Pancreas (tissue), 10 donors: ENCODE data around the gene CCDC170. TPM values are rescaled to one million over a fixed set of nuclear protein-coding genes. Genes with fewer than 3 reads are reported as not detected.

Source experiments
- ATAC-seq, 4 donors: fragments of 200-7000 bp; cut with Tn5 transposase; one replicate each; pipeline versions ENCODE4 v1.8.0 to v1.9.1; 2020; ENCODE audit warnings: mild to moderate bottlenecking in 4 of 4, moderate library complexity in 4 of 4
- DNase-seq, 6 donors: peaks; one replicate each; pipeline ENCODE4 v3.0.0-alpha.2; 2020
- FAIRE-seq: peaks from 2 replicates; lab custom pipeline; 2012; peaks lifted over from hg19 to GRCh38; lab: Jason Lieb, UNC
- H3K27ac ChIP-seq, 4 donors: fragments of 200-600 bp; sonication (generic); 1 replicate in 3 of 4; 2 replicates in 1 of 4; pipeline versions ENCODE4 v1.5.0 to v1.8.0; 2020
- H3K27me3 ChIP-seq, 4 donors: fragments of 200-600 bp; one replicate each; pipeline ENCODE4 v1.8.0; 2021
- H3K36me3 ChIP-seq, 3 donors: fragments of 200-600 bp; sonication (generic) in 1 of 3; one replicate each; pipeline versions ENCODE4 v1.5.0 to v1.8.0; 2020 to 2021
- H3K4me1 ChIP-seq, 3 donors: fragments of 200-600 bp; one replicate each; pipeline ENCODE4 v1.8.0; 2021
- H3K4me3 ChIP-seq, 4 donors: fragments of 200-600 bp; sonication (generic) in 2 of 4; one replicate each; pipeline versions ENCODE4 v1.5.0 to v1.8.0; 2020 to 2021
- H3K9me3 ChIP-seq, 4 donors: fragments of 200-600 bp; one replicate each; pipeline ENCODE4 v1.8.0; 2021
- WGBS, 2 donors: extraction: QIAGEN DNeasy Blood & Tissue Kit; methylation state at CpG; one replicate each; pipeline ENCODE4 v1.1.7; 2013; 5-methylcytosine and 5-hydroxymethylcytosine counted together
- intact Hi-C, 3 donors: fragments of 100-400 bp; cut with DNase I; formaldehyde crosslinking; loops; one replicate each; pipeline versions ENCODE4 v1.11.1 to v1.14.2; 2022
- polyA plus RNA-seq, 2 donors: library from polyadenylated mRNA; stranded (reverse); fragments of 200-250 nt; gene quantifications; one replicate each; pipeline ENCODE4 v1.2.3, GENCODE V29; 2013
- total RNA-seq, 6 donors: library from RNA; stranded (reverse); fragmentation: NEBNext Ultra II Directional in 4 of 6; extraction: Animal tissue kit (Norgen Biotek cat#: 25700) in 4 of 6; gene quantifications; one replicate each; pipeline versions ENCODE4 v1.2.1 to v1.2.4, GENCODE V29; 2021 to 2023
- TF ChIP-seq, protein P1 (sequence below), 4 donors: fragments of 200-600 bp; sonication (generic) in 3 of 4; IDR thresholded peaks; one replicate each; pipeline versions ENCODE4 v1.5.0 to v1.8.0; 2021; ENCODE audit warnings: antibody characterized with exemption in 4 of 4
- donor health status: healthy with polysubstance abuse.
- donor health status: DM: no; HTN: no; CAD: no; lungs with moderate emphysema.
- donor health status: DM: no; HTN: no; CAD: no.
- donor health status: control.
- donor health status: control.
- donor health status: Bipolar disorder and iron deficiency.
- donor health status: DM: yes; HTN: yes; CAD: no.
- donor health status: DM: no; HTN: no; CAD: no.
- donor health status: DM: no; HTN: no; CAD: no.
- donor health status: DM: yes; HTN: yes; CAD: no.

The CCDC170 gene
- total and polyA plus RNA-seq, 8 donors = 0.03 to 0.81 (median 0.40) TPM; not detected in 1

DNA sequence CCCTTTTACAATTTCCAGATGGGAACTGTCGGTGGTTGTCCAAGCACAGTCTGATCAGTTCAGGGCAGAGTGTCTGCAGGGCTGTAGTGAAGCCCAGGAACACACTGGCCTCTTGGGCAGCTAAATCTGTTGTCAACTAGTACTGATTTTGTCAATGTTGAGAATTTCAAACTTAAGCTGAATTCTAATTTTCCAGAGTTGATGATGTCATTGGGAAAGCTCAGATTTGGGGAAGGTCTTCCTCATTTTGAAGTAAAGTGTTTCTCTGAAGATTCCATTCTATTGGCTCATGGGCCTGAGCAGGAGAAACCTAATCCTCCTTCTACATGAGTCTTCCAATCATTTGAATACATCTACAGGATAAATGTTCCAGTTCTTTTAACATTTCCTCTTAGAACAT is 72.1 kb downstream of the CCDC170 start:
- TF ChIP-seq, protein P1, sequence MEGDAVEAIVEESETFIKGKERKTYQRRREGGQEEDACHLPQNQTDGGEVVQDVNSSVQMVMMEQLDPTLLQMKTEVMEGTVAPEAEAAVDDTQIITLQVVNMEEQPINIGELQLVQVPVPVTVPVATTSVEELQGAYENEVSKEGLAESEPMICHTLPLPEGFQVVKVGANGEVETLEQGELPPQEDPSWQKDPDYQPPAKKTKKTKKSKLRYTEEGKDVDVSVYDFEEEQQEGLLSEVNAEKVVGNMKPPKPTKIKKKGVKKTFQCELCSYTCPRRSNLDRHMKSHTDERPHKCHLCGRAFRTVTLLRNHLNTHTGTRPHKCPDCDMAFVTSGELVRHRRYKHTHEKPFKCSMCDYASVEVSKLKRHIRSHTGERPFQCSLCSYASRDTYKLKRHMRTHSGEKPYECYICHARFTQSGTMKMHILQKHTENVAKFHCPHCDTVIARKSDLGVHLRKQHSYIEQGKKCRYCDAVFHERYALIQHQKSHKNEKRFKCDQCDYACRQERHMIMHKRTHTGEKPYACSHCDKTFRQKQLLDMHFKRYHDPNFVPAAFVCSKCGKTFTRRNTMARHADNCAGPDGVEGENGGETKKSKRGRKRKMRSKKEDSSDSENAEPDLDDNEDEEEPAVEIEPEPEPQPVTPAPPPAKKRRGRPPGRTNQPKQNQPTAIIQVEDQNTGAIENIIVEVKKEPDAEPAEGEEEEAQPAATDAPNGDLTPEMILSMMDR (IDR thresholded peaks at IDR 0.05) = no peak
- WGBS, 2 donors = 76 to 82% methylated on average over 1 of the region's 1 CpG
- H3K4me3 ChIP-seq = no peak overlapping the region
- ATAC-seq (no peak), DNase-seq (no peak), FAIRE-seq (no peak)
- H3K27me3 ChIP-seq = no peaks in the 10 kb centered on the region
- H3K27ac ChIP-seq = no peak overlapping the region
- H3K9me3 ChIP-seq = no peaks in the 10 kb centered on the region
- H3K4me1 ChIP-seq = no peaks in the 10 kb centered on the region
- H3K36me3 ChIP-seq = no peaks in the 10 kb centered on the region
- intact Hi-C loops = no loop called here

DNA sequence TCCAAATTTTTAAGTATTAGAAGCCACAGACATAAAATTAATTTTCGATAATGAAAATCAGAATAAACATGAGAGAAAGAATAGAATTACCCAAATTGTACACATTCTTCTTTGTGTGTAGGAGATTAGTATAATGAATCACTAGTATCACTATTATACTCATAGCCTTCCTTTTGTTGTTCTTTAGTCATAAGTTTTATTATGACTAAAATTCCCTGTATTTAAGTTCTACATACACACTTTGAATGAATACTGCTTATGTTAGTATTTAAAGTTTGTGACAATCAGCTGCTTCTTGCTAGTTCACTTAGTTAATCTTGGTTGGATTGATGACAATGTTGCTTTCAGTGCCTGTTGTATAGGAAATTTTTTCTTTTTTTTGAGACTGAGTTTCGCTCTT is 72.7 kb downstream of the CCDC170 start:
- intact Hi-C loops = no loop called here
- H3K27ac ChIP-seq = no peak overlapping the region
- no peak for ATAC-seq
- H3K4me3 ChIP-seq = no peak overlapping the region
- no peaks in the 10 kb centered on the region for H3K4me1 ChIP-seq
- H3K9me3 ChIP-seq = no peaks in the 10 kb centered on the region
- no peak for FAIRE-seq
- no peak for DNase-seq
- 38 to 48% methylated on average over 2 of the region's 2 CpGs for WGBS, 2 donors
- no peaks in the 10 kb centered on the region for H3K36me3 ChIP-seq
- TF ChIP-seq, protein P1 (IDR thresholded peaks at IDR 0.05) = no peak
- H3K27me3 ChIP-seq = no peaks in the 10 kb centered on the region

DNA sequence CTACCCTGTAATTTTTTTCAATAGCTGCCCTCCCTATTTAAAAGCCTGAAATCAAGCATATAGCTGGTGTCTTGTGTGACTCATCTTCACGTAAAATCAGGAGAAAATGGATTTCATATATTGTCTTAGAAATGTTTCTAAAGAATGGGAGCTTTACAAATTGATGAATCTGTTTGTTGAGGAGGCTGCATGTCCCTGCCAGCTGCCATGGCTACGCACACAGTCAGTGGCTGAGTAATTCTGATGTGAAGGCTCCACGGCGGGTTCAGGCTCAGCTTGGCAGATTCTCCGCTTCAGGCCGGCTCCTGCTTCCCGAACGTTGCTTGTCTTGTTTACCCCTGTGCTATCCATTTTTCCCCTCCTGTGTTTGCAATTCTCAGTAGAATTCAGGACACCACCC is 82.8 kb downstream of the CCDC170 start:
- TF ChIP-seq, protein P1 (IDR thresholded peaks at IDR 0.05) = no peak
- ATAC-seq = no peak
- H3K9me3 ChIP-seq = no peaks in the 10 kb centered on the region
- H3K27ac ChIP-seq = no peak overlapping the region
- H3K27me3 ChIP-seq = no peaks in the 10 kb centered on the region
- H3K4me3 ChIP-seq = no peak overlapping the region
- intact Hi-C loops = no loop called here
- no peaks in the 10 kb centered on the region for H3K36me3 ChIP-seq
- WGBS, 2 donors = 67 to 68% methylated on average over 8 of the region's 8 CpGs
- FAIRE-seq = no peak
- no peaks in the 10 kb centered on the region for H3K4me1 ChIP-seq
- DNase-seq = no peak

DNA sequence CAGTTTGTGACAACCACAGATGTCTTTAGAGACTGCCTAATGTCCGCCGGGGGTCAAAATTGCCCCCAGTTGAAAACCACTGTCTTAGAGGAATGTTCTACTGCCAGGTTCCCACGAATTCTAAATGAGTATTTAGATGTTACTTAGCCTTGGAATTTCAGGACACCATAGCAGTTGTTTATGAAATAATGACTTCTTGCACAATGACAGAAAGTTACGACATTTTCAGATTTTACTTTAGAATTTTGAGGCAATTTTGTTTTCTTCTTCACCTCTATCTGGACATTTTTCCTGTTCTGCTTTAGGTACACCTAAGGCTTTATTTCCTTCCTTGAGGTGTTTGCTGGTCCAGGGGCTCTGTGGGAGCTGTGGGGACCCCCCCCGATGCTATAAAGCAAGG is 83.4 kb downstream of the CCDC170 start:
- no peak for FAIRE-seq

DNA sequence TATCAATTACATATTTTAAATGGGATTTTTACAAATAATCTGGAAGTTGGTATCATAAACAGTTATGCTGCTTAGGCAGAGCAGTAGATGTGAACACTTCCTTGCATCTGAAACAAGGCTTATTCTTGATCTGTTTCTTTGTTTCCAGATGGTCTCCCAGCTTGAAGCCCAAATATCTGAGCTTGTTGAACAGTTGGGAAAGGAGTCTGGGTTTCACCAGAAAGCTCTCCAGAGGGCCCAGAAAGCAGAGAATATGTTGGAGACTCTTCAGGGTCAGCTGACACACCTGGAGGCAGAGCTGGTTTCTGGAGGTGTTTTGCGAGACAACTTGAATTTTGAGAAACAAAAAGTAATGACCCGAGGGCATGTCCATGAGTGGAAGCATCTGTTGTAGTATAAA is 91.9 kb downstream of the CCDC170 start:
- no peak overlapping the region for H3K27ac ChIP-seq
- no peak overlapping the region for H3K4me3 ChIP-seq
- no peak for FAIRE-seq
- H3K36me3 ChIP-seq = no peaks in the 10 kb centered on the region
- intact Hi-C loops = no loop called here
- no peaks in the 10 kb centered on the region for H3K27me3 ChIP-seq
- TF ChIP-seq, protein P1 (IDR thresholded peaks at IDR 0.05) = no peak
- 78 to 84% methylated on average over 2 of the region's 2 CpGs for WGBS, 2 donors
- ATAC-seq = no peak
- H3K9me3 ChIP-seq = no peaks in the 10 kb centered on the region
- DNase-seq = no peak
- H3K4me1 ChIP-seq = no peaks in the 10 kb centered on the region

More for the DNA sequence above, 83.4 kb downstream of the CCDC170 start:
- Histone ChIP-seq H3K4me3 (no peak overlapping the region), H3K4me1 (no peaks in the 10 kb centered on the region), H3K27ac (no peak overlapping the region), H3K36me3 (no peaks in the 10 kb centered on the region), H3K9me3 (no peaks in the 10 kb centered on the region), H3K27me3 (no peaks in the 10 kb centered on the region)
- DNase-seq = no peak
- WGBS, 2 donors = 75 to 78% methylated on average over 5 of the region's 5 CpGs
- intact Hi-C loops = no loop called here
- TF ChIP-seq, protein P1 (IDR thresholded peaks at IDR 0.05) = no peak
- no peak for ATAC-seq
